ENCODE data around the gene ADGRB3.

The ADGRB3 gene

GRCh38 chr6:68637071-68637470 lies 2.0 kb downstream of the ADGRB3 start:
- TF ChIP-seq JUND (IDR thresholded peaks at IDR 0.05; ENCODE audit: low read depth), result no peak
- no peak for DNase-seq (ENCODE audit: low read depth in 1 of 2, low spot score in 1 of 2)
- in situ Hi-C loops (cut with HindIII; ENCODE audit: low pct_unique_long_range_greater_than_20kb, low sequenced_read_pairs), result no loop called here

GRCh38 chr6:68637782-68638181 lies 2.7 kb downstream of the ADGRB3 start:
- in situ Hi-C loops (cut with HindIII; ENCODE audit: low pct_unique_long_range_greater_than_20kb, low sequenced_read_pairs), result no loop called here
- TF ChIP-seq JUND (IDR thresholded peaks at IDR 0.05; ENCODE audit: low read depth), result no peak
- no peak for DNase-seq (ENCODE audit: low read depth in 1 of 2, low spot score in 1 of 2)

GRCh38 chr6:68638230-68638900 lies 3.3 kb downstream of the ADGRB3 start:
- no peak for TF ChIP-seq JUND (IDR thresholded peaks at IDR 0.05; ENCODE audit: low read depth)
- DNase-seq (ENCODE audit: low read depth in 1 of 2, low spot score in 1 of 2), result peak; percentile 31 to 53
- in situ Hi-C loops (cut with HindIII; ENCODE audit: low pct_unique_long_range_greater_than_20kb, low sequenced_read_pairs), result no loop called here

GRCh38 chr6:68639211-68639610 lies 4.1 kb downstream of the ADGRB3 start:
- in situ Hi-C loops (cut with HindIII; ENCODE audit: low pct_unique_long_range_greater_than_20kb, low sequenced_read_pairs), result no loop called here
- no peak for TF ChIP-seq JUND (IDR thresholded peaks at IDR 0.05; ENCODE audit: low read depth)
- no peak for DNase-seq (ENCODE audit: low read depth in 1 of 2, low spot score in 1 of 2)

GRCh38 chr6:68639826-68640490 lies 4.9 kb downstream of the ADGRB3 start:
- no peak for TF ChIP-seq JUND (IDR thresholded peaks at IDR 0.05; ENCODE audit: low read depth)
- peak in 1 of 2 experiments; percentile 12 for DNase-seq (ENCODE audit: low read depth in 1 of 2, low spot score in 1 of 2)
- in situ Hi-C loops (cut with HindIII; ENCODE audit: low pct_unique_long_range_greater_than_20kb, low sequenced_read_pairs), result no loop called here

GRCh38 chr6:68640491-68640835 lies 5.4 kb downstream of the ADGRB3 start:
- no peak for DNase-seq (ENCODE audit: low read depth in 1 of 2, low spot score in 1 of 2)
- in situ Hi-C loops (cut with HindIII; ENCODE audit: low pct_unique_long_range_greater_than_20kb, low sequenced_read_pairs), result no loop called here
- no peak for TF ChIP-seq JUND (IDR thresholded peaks at IDR 0.05; ENCODE audit: low read depth)

GRCh38 chr6:68641172-68641571 lies 6.1 kb downstream of the ADGRB3 start:
- in situ Hi-C loops (cut with HindIII; ENCODE audit: low pct_unique_long_range_greater_than_20kb, low sequenced_read_pairs), result no loop called here
- no peak for DNase-seq (ENCODE audit: low read depth in 1 of 2, low spot score in 1 of 2)
- TF ChIP-seq JUND (IDR thresholded peaks at IDR 0.05; ENCODE audit: low read depth), result no peak

GRCh38 chr6:68642081-68642480 lies 7.0 kb downstream of the ADGRB3 start:
- DNase-seq (ENCODE audit: low read depth in 1 of 2, low spot score in 1 of 2), result no peak
- no peak for TF ChIP-seq JUND (IDR thresholded peaks at IDR 0.05; ENCODE audit: low read depth)
- in situ Hi-C loops (cut with HindIII; ENCODE audit: low pct_unique_long_range_greater_than_20kb, low sequenced_read_pairs), result no loop called here

GRCh38 chr6:68642977-68643376 lies 7.9 kb downstream of the ADGRB3 start:
- in situ Hi-C loops (cut with HindIII; ENCODE audit: low pct_unique_long_range_greater_than_20kb, low sequenced_read_pairs), result no loop called here
- DNase-seq (ENCODE audit: low read depth in 1 of 2, low spot score in 1 of 2), result no peak
- TF ChIP-seq JUND (IDR thresholded peaks at IDR 0.05; ENCODE audit: low read depth), result no peak

GRCh38 chr6:68649669-68650068 lies 14.6 kb downstream of the ADGRB3 start:
- in situ Hi-C loops (cut with HindIII; ENCODE audit: low pct_unique_long_range_greater_than_20kb, low sequenced_read_pairs), result no loop called here
- no peak for DNase-seq (ENCODE audit: low read depth in 1 of 2, low spot score in 1 of 2)
- no peak for TF ChIP-seq JUND (IDR thresholded peaks at IDR 0.05; ENCODE audit: low read depth)

- in situ Hi-C loops (cut with HindIII; ENCODE audit: low pct_unique_long_range_greater_than_20kb, low sequenced_read_pairs), result no loop called here
- no peak for DNase-seq (ENCODE audit: low read depth in 1 of 2, low spot score in 1 of 2)
- TF ChIP-seq JUND (IDR thresholded peaks at IDR 0.05; ENCODE audit: low read depth), result no peak
These were observed 15.1 kb downstream of the ADGRB3 start for GRCh38 chr6:68650142-68650541.

- DNase-seq (ENCODE audit: low read depth in 1 of 2, low spot score in 1 of 2), result peak in 1 of 2 experiments; percentile 19
- no peak for TF ChIP-seq JUND (IDR thresholded peaks at IDR 0.05; ENCODE audit: low read depth)
- in situ Hi-C loops (cut with HindIII; ENCODE audit: low pct_unique_long_range_greater_than_20kb, low sequenced_read_pairs), result no loop called here
These were observed 16.2 kb downstream of the ADGRB3 start for GRCh38 chr6:68651011-68651985.

GRCh38 chr6:68652117-68652536 lies 17.0 kb downstream of the ADGRB3 start:
- TF ChIP-seq JUND (IDR thresholded peaks at IDR 0.05; ENCODE audit: low read depth), result no peak
- no peak for DNase-seq (ENCODE audit: low read depth in 1 of 2, low spot score in 1 of 2)
- in situ Hi-C loops (cut with HindIII; ENCODE audit: low pct_unique_long_range_greater_than_20kb, low sequenced_read_pairs), result no loop called here
